Body of pancreas (tissue), 4 donors: Measurements from ENCODE around the gene EYS. TPM values are rescaled to one million over a fixed set of nuclear protein-coding genes. Genes with fewer than 3 reads are reported as not detected.

Source experiments
- ATAC-seq: fragments of 150-250 bp; one replicate; pipeline ENCODE4 v1.9.1; 2016
- DNase-seq, 4 donors: peaks; one replicate each; pipeline ENCODE4 v3.0.0-alpha.2; 2019
- H3K27ac ChIP-seq, 4 donors: fragments of 200-600 bp; sonication (generic); 1 replicate in 3 of 4; 2 replicates in 1 of 4; pipeline versions ENCODE4 v1.5.1 to v1.6.1; 2016 to 2019; ENCODE audit warnings: mild to moderate bottlenecking in 1 of 4, mixed read lengths in 1 of 4, moderate library complexity in 1 of 4
- H3K27me3 ChIP-seq, 2 donors: fragments of 200-600 bp; sonication (generic); one replicate each; pipeline ENCODE4 v1.6.0; 2016; ENCODE audit warnings: mild to moderate bottlenecking in 1 of 2
- H3K36me3 ChIP-seq, 2 donors: fragments of 200-600 bp; sonication (generic); replicated peaks in 1 of 2; 2 replicates each; pipeline ENCODE4 v1.5.1; 2016; ENCODE audit warnings: low read depth in 2 of 2; ENCODE audit not compliant: insufficient read depth in 1 of 2
- H3K4me1 ChIP-seq: fragments of 200-600 bp; sonication (generic); one replicate; pipeline ENCODE4 v1.6.0; 2016
- H3K4me3 ChIP-seq, 2 donors: fragments of 200-600 bp; sonication (generic); 1 replicate in 1 of 2; 2 replicates in 1 of 2; pipeline ENCODE4 v1.5.1; 2016 to 2019
- H3K9me3 ChIP-seq, 3 donors: fragments of 200-600 bp; sonication (generic); 1 replicate in 2 of 3; 2 replicates in 1 of 3; pipeline ENCODE4 v1.5.1; 2016
- CTCF ChIP-seq, 7 experiments: fragments of 450-650 bp in 4 of 7; fragments of 200-600 bp in 3 of 7; sonication (generic) in 3 of 7; IDR thresholded peaks; one replicate each; pipeline ENCODE4 v1.5.1; 2016 to 2019; ENCODE audit warnings: antibody characterized with exemption in 7 of 7
- POLR2A ChIP-seq, 3 donors: fragments of 450-650 bp; IDR thresholded peaks; one replicate each; pipeline ENCODE4 v1.6.1; 2016; ENCODE audit warnings: antibody characterized with exemption in 3 of 3, mild to moderate bottlenecking in 2 of 3
- WGBS, 2 donors: methylation state at CpG; one replicate each; pipeline ENCODE4 v1.1.5; 2017; 5-methylcytosine and 5-hydroxymethylcytosine counted together
- intact Hi-C: fragments of 100-400 bp; cut with DNase I; formaldehyde crosslinking; loops from one replicate; pipeline ENCODE4 v1.15.1; 2023
- total RNA-seq, 2 donors: library from RNA; depleted of rRNA; stranded (reverse); fragments of >200 nt; gene quantifications; one replicate each; pipeline ENCODE4 v1.1.0, GENCODE V29; 2016

Gene EYS
- total RNA-seq, 2 donors from 2014 or later = 0.26 TPM; not detected in 1

- DNase-seq = no peak
- no peaks in the 10 kb centered on the region for H3K4me1 ChIP-seq
- H3K4me3 ChIP-seq = no peak overlapping the region
- ATAC-seq = no peak
- no peaks in the 10 kb centered on the region for H3K27me3 ChIP-seq
- H3K9me3 ChIP-seq = no peaks in the 10 kb centered on the region
- no peak overlapping the region for H3K27ac ChIP-seq
- H3K36me3 ChIP-seq = no peaks in the 10 kb centered on the region
- intact Hi-C loops = no loop called here
- TF ChIP-seq CTCF (IDR thresholded peaks at IDR 0.05) = no peak
- TF ChIP-seq POLR2A (IDR thresholded peaks at IDR 0.05) = no peak
These were observed 1413.7 kb downstream of the EYS start for GRCh38 chr6:64293298-64293697.

GRCh38 chr6:64290867-64291266 lies 1416.2 kb downstream of the EYS start:
- WGBS, 2 donors = 53 to 68% methylated on average over 3 of the region's 3 CpGs
- Histone ChIP-seq H3K4me1 (no peaks in the 10 kb centered on the region), H3K9me3 (no peaks in the 10 kb centered on the region), H3K4me3 (no peak overlapping the region), H3K36me3 (no peaks in the 10 kb centered on the region), H3K27me3 (no peaks in the 10 kb centered on the region), H3K27ac (no peak overlapping the region)
- ATAC-seq = no peak
- intact Hi-C loops = no loop called here
- no peak for TF ChIP-seq POLR2A (IDR thresholded peaks at IDR 0.05)
- TF ChIP-seq CTCF (IDR thresholded peaks at IDR 0.05) = no peak
- DNase-seq = no peak

GRCh38 chr6:64289931-64290330 lies 1417.1 kb downstream of the EYS start:
- H3K9me3 ChIP-seq = no peaks in the 10 kb centered on the region
- H3K4me1 ChIP-seq = no peaks in the 10 kb centered on the region
- no peak overlapping the region for H3K27ac ChIP-seq
- H3K4me3 ChIP-seq = no peak overlapping the region
- intact Hi-C loops = no loop called here
- no peak for ATAC-seq
- H3K27me3 ChIP-seq = no peaks in the 10 kb centered on the region
- no peak for TF ChIP-seq CTCF (IDR thresholded peaks at IDR 0.05)
- no peak for TF ChIP-seq POLR2A (IDR thresholded peaks at IDR 0.05)
- 85 to 86% methylated on average over 1 of the region's 1 CpG for WGBS, 2 donors
- no peak for DNase-seq
- H3K36me3 ChIP-seq = no peaks in the 10 kb centered on the region

- WGBS, 2 donors = 29 to 30% methylated on average over 3 of the region's 3 CpGs
- Histone ChIP-seq H3K4me1 (no peaks in the 10 kb centered on the region), H3K9me3 (no peaks in the 10 kb centered on the region), H3K27ac (no peak overlapping the region), H3K27me3 (no peaks in the 10 kb centered on the region), H3K4me3 (no peak overlapping the region), H3K36me3 (no peaks in the 10 kb centered on the region)
- TF ChIP-seq POLR2A (IDR thresholded peaks at IDR 0.05) = no peak
- TF ChIP-seq CTCF (IDR thresholded peaks at IDR 0.05) = no peak
- no peak for DNase-seq
- intact Hi-C loops = no loop called here
- no peak for ATAC-seq
These were observed 1418.7 kb downstream of the EYS start for GRCh38 chr6:64288351-64288750.

GRCh38 chr6:64281167-64281566 lies 1425.9 kb downstream of the EYS start:
- TF ChIP-seq POLR2A (IDR thresholded peaks at IDR 0.05) (no peak), CTCF (IDR thresholded peaks at IDR 0.05) (no peak)
- DNase-seq (no peak), ATAC-seq (no peak)
- H3K4me1 ChIP-seq = no peaks in the 10 kb centered on the region
- 47 to 59% methylated on average over 1 of the region's 1 CpG for WGBS, 2 donors
- no peaks in the 10 kb centered on the region for H3K27me3 ChIP-seq
- H3K4me3 ChIP-seq = no peak overlapping the region
- no peaks in the 10 kb centered on the region for H3K9me3 ChIP-seq
- H3K36me3 ChIP-seq = no peaks in the 10 kb centered on the region
- H3K27ac ChIP-seq = no peak overlapping the region
- intact Hi-C loops = no loop called here
